ENCODE results near the gene HIVEP3. TPM values are rescaled to one million over a fixed set of nuclear protein-coding genes. Genes with fewer than 3 reads are reported as not detected.

Gene HIVEP3
- total RNA-seq, 6 experiments from 2014 or later = 1.4 to 3.9 (median 2.2) TPM

- no peaks in the 10 kb centered on the region for H3K9me3 ChIP-seq
- no peaks in the 10 kb centered on the region for H3K4me1 ChIP-seq
- 78% methylated on average over 8 of the region's 13 CpGs for WGBS (ENCODE audit: insufficient coverage, low coverage, low lambda C conversion rate, missing lambda C conversion rate)
- H3K27me3 ChIP-seq = no peaks in the 10 kb centered on the region
- intact Hi-C loops (cut with DNase I) = no loop called here
- H3K27ac ChIP-seq = no peak overlapping the region
- no peak for ATAC-seq
- TF ChIP-seq, protein P1, sequence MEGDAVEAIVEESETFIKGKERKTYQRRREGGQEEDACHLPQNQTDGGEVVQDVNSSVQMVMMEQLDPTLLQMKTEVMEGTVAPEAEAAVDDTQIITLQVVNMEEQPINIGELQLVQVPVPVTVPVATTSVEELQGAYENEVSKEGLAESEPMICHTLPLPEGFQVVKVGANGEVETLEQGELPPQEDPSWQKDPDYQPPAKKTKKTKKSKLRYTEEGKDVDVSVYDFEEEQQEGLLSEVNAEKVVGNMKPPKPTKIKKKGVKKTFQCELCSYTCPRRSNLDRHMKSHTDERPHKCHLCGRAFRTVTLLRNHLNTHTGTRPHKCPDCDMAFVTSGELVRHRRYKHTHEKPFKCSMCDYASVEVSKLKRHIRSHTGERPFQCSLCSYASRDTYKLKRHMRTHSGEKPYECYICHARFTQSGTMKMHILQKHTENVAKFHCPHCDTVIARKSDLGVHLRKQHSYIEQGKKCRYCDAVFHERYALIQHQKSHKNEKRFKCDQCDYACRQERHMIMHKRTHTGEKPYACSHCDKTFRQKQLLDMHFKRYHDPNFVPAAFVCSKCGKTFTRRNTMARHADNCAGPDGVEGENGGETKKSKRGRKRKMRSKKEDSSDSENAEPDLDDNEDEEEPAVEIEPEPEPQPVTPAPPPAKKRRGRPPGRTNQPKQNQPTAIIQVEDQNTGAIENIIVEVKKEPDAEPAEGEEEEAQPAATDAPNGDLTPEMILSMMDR (IDR thresholded peaks at IDR 0.05) = no peak
- DNase-seq = no peak
- H3K4me3 ChIP-seq = no peak overlapping the region
- no peaks in the 10 kb centered on the region for H3K36me3 ChIP-seq
Measured at GRCh38 chr1:41678111-41678878, 240.4 kb downstream of the HIVEP3 start.

GRCh38 chr1:41677620-41678019 lies 241.1 kb downstream of the HIVEP3 start:
- H3K27me3 ChIP-seq = no peaks in the 10 kb centered on the region
- H3K4me1 ChIP-seq = no peaks in the 10 kb centered on the region
- H3K36me3 ChIP-seq = no peaks in the 10 kb centered on the region
- no peak overlapping the region for H3K27ac ChIP-seq
- ATAC-seq (no peak), DNase-seq (no peak)
- TF ChIP-seq POLR2A (IDR thresholded peaks at IDR 0.05) = no peak
- TF ChIP-seq, protein P1 (IDR thresholded peaks at IDR 0.05) = no peak
- no peak overlapping the region for H3K4me3 ChIP-seq
- intact Hi-C loops (cut with DNase I) = no loop called here
- H3K9me3 ChIP-seq = no peaks in the 10 kb centered on the region
- WGBS (ENCODE audit: insufficient coverage, low coverage, low lambda C conversion rate, missing lambda C conversion rate) = 98% methylated on average over 7 of the region's 7 CpGs

DNA sequence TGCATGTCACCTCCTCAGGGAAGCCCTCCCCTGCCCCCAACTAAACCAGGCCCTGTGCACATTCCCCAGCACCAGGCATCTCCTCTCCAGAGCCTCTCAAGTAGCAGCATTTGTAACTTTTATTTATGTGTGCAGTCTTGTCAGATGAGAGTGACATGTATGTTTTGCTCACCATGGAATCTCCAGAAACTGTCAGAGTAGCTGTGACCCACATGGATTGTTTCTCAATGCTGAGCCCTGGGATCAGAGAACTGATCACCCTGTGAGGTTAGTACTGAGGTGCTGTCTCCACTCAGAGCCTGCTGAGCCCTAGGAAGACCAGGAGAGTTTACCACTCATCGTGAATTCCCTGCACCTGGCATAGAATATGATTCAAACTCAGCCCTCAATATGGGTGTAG lies 243.3 kb downstream of the HIVEP3 start:
- H3K4me3 ChIP-seq = no peak overlapping the region
- no peaks in the 10 kb centered on the region for H3K36me3 ChIP-seq
- DNase-seq (no peak), ATAC-seq (no peak)
- WGBS (ENCODE audit: insufficient coverage, low coverage, low lambda C conversion rate, missing lambda C conversion rate) = no CpG with 5 or more reads among the region's 1 CpG
- intact Hi-C loops (cut with DNase I) = no loop called here
- no peaks in the 10 kb centered on the region for H3K9me3 ChIP-seq
- H3K4me1 ChIP-seq = no peaks in the 10 kb centered on the region
- no peaks in the 10 kb centered on the region for H3K27me3 ChIP-seq
- no peak for TF ChIP-seq POLR2A (IDR thresholded peaks at IDR 0.05)
- no peak overlapping the region for H3K27ac ChIP-seq

DNA sequence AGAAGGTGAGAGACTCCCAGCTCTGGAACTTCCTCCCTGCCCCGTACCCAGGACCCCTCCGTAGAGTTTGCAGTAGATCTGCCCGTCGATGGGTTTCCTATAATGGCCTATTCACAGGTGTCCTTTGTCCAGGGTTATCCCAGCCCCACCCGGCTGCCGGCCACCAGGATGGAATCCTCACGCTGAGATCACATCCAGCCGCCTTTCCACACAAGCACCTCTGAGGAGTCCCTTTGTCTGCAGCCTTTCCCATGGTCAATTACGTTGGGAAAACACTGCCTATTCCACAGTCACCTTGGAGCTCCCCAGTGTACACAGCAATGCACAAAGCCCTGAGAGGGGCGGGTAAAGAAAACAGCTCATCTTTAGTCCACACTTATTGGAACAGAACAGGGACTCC lies 244.2 kb downstream of the HIVEP3 start:
- no peaks in the 10 kb centered on the region for H3K4me1 ChIP-seq
- intact Hi-C loops (cut with DNase I) = no loop called here

GRCh38 chr1:41673806-41674205 lies 244.9 kb downstream of the HIVEP3 start:
- Histone ChIP-seq H3K4me1 (no peaks in the 10 kb centered on the region), H3K27ac (no peak overlapping the region), H3K9me3 (no peaks in the 10 kb centered on the region), H3K27me3 (no peaks in the 10 kb centered on the region), H3K4me3 (no peak overlapping the region), H3K36me3 (no peaks in the 10 kb centered on the region)
- 20% methylated on average over 3 of the region's 9 CpGs for WGBS (ENCODE audit: insufficient coverage, low coverage, low lambda C conversion rate, missing lambda C conversion rate)
- ATAC-seq (no peak), DNase-seq (no peak)
- TF ChIP-seq, protein P1 (IDR thresholded peaks at IDR 0.05) = no peak
- TF ChIP-seq POLR2A (IDR thresholded peaks at IDR 0.05) = no peak
- intact Hi-C loops (cut with DNase I) = no loop called here

More for the DNA sequence above, 244.2 kb downstream of the HIVEP3 start:
- Histone ChIP-seq H3K27ac (no peak overlapping the region), H3K27me3 (no peaks in the 10 kb centered on the region), H3K36me3 (no peaks in the 10 kb centered on the region), H3K9me3 (no peaks in the 10 kb centered on the region), H3K4me3 (no peak overlapping the region)
- no peak for DNase-seq
- no peak for TF ChIP-seq POLR2A (IDR thresholded peaks at IDR 0.05)
- TF ChIP-seq, protein P1 (IDR thresholded peaks at IDR 0.05) = no peak
- WGBS (ENCODE audit: insufficient coverage, low coverage, low lambda C conversion rate, missing lambda C conversion rate) = 81% methylated on average over 6 of the region's 10 CpGs
- ATAC-seq = no peak

Measured in right lobe of liver (tissue), 6 donors.